Measurements from ENCODE around the gene HSF4. TPM values are rescaled to one million over a fixed set of nuclear protein-coding genes. Genes with fewer than 3 reads are reported as not detected.

The HSF4 gene
- polyA plus RNA-seq, 2 of the 4 experiments (the other 2 are of a cell fraction), result 8.3 to 15.3 TPM

DNA sequence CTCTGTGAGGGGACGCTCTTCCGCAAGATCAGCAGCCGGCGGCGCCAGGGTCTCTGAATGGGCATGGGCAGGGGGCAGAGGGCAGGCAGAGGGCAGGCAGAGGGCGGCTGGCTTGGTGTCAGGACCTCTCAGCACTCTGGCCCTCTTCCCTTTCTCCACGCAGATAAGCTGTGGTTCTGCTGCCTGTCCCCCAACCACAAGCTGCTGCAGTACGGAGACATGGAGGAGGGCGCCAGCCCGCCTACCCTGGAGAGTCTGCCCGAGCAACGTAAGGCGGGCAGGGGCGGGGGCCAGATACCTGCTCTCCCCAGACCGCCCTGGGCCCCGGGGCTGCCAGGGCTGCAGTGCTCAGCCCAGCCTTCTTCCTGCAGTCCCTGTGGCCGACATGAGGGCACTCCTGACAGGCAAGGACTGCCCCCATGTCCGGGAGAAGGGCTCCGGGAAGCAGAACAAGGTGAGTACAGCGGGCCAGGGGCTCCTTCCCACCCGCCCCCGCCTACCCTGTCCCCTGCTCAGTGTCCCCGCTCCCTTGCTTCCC lies 38.5 kb downstream of the HSF4 start:
- no peak for DNase-seq (ENCODE audit: low read depth in 1 of 2, low spot score in 1 of 2)
- H3K4me3 ChIP-seq, result no peak overlapping the region
- no peak for FAIRE-seq
- no peak overlapping the region for H3K27ac ChIP-seq
- ChIA-PET POLR2A (interaction anchor here (0.6 to 1.1 kb wide), 2 partner anchors 24 to 33 kb away, joined by 3 read pairs; partner anchors contain the start of gene TMEM208), CTCF (interaction anchor here (1.0 to 2.7 kb wide), 4 partner anchors 8 to 249 kb away, joined by 4 to 12 read pairs (median 6); no protein-coding TSS in a partner anchor)
- TF ChIP-seq CHD4 (IDR thresholded peaks at IDR 0.05; ENCODE audit: borderline replicate concordance) (no peak), JUN (IDR thresholded peaks at IDR 0.05) (no peak), EHF (CRISPR knock-in tag; IDR thresholded peaks at IDR 0.05) (no peak), SREBF2 (IDR thresholded peaks at IDR 0.05) (no peak), RAD21 (conservative IDR thresholded peaks at IDR 0.05 in 1 of 2, IDR thresholded peaks at IDR 0.05 in 1 of 2) (no peak), FOSB (CRISPR knock-in tag; IDR thresholded peaks at IDR 0.05) (no peak), ZSCAN20 (CRISPR knock-in tag; IDR thresholded peaks at IDR 0.05) (no peak), EP300 (IDR thresholded peaks at IDR 0.05) (no peak), MYC (IDR thresholded peaks at IDR 0.05; ENCODE audit: borderline replicate concordance, low read length) (no peak), TFCP2L1 (CRISPR knock-in tag; IDR thresholded peaks at IDR 0.05) (no peak), BHLHE40 (IDR thresholded peaks at IDR 0.05; ENCODE audit: low read depth, low read length) (no peak), FOSL2 (IDR thresholded peaks at IDR 0.05) (no peak), FOSL2 (CRISPR knock-in tag; IDR thresholded peaks at IDR 0.05) (no peak), NPAS2 (CRISPR knock-in tag; IDR thresholded peaks at IDR 0.05; ENCODE audit: borderline replicate concordance) (no peak), CEBPB (IDR thresholded peaks at IDR 0.05) (no peak), NFE2L2 (conservative IDR thresholded peaks at IDR 0.05; ENCODE audit: low read length) (no peak), KDM1A (IDR thresholded peaks at IDR 0.05; ENCODE audit: low read depth) (no peak)
- TF ChIP-seq, protein P1, sequence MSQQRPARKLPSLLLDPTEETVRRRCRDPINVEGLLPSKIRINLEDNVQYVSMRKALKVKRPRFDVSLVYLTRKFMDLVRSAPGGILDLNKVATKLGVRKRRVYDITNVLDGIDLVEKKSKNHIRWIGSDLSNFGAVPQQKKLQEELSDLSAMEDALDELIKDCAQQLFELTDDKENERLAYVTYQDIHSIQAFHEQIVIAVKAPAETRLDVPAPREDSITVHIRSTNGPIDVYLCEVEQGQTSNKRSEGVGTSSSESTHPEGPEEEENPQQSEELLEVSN (IDR thresholded peaks at IDR 0.05; ENCODE audit: borderline replicate concordance, low read depth), result no peak
- TF ChIP-seq, protein P2, sequence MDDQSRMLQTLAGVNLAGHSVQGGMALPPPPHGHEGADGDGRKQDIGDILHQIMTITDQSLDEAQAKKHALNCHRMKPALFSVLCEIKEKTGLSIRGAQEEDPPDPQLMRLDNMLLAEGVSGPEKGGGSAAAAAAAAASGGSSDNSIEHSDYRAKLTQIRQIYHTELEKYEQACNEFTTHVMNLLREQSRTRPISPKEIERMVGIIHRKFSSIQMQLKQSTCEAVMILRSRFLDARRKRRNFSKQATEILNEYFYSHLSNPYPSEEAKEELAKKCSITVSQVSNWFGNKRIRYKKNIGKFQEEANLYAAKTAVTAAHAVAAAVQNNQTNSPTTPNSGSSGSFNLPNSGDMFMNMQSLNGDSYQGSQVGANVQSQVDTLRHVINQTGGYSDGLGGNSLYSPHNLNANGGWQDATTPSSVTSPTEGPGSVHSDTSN (IDR thresholded peaks at IDR 0.05), result no peak
- 87% methylated on average over 13 of the region's 23 CpGs for WGBS (ENCODE audit: missing lambda C conversion rate)
- ATAC-seq, result no peak
- no peaks in the 10 kb centered on the region for H3K9me3 ChIP-seq
- no peak overlapping the region for H3K4me2 ChIP-seq
- peaks cover 23% of the 10 kb centered on the region for H3K4me1 ChIP-seq

DNA sequence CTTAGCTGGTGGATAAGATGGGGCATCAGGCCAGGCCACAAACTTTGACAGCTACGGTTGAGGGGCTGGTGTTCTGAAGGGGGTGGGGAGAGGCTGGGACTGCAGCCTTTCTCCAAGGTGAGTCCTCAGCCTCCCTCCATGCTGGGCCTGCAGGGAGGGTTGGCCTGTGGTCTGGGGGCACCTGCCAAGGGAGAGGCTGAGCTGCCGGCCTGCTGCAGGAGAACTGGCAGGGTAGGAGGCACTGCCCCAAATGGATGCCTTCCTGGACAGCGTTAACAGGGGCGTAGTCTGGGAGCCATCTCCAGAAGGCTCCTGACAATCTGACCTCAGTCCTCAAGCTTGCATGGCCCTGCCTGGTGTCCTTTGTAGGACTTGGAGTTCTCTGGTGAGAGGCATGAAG lies 39.5 kb downstream of the HSF4 start:
- Histone ChIP-seq H3K27ac (no peak overlapping the region), H3K9me3 (no peaks in the 10 kb centered on the region), H3K4me2 (no peak overlapping the region), H3K4me3 (no peak overlapping the region), H3K4me1 (peaks cover 20% of the 10 kb centered on the region)
- CTCF ChIA-PET, result interaction anchor here (1.3 to 2.0 kb wide), 3 partner anchors 9 to 13 kb away, joined by 4 to 7 read pairs (median 4); no protein-coding TSS in a partner anchor
- DNase-seq (ENCODE audit: low read depth in 1 of 2, low spot score in 1 of 2) (no peak), ATAC-seq (no peak), FAIRE-seq (no peak)
- 100% methylated on average over 1 of the region's 4 CpGs for WGBS (ENCODE audit: missing lambda C conversion rate)
- POLR2A ChIA-PET, result no interaction called here
- TF ChIP-seq POLR2A (IDR thresholded peaks at IDR 0.05; ENCODE audit: low read length), result no peak
- no peak for TF ChIP-seq MAFK (IDR thresholded peaks at IDR 0.05; ENCODE audit: partially characterized antibody)
- no peak for TF ChIP-seq CHD2 (IDR thresholded peaks at IDR 0.05; ENCODE audit: low read length, partially characterized antibody)
- TF ChIP-seq ZNF302 (CRISPR knock-in tag; IDR thresholded peaks at IDR 0.05), result no peak
- TF ChIP-seq BHLHE40 (IDR thresholded peaks at IDR 0.05; ENCODE audit: low read depth, low read length), result no peak
- no peak for TF ChIP-seq ZC3H11A (IDR thresholded peaks at IDR 0.05)
- TF ChIP-seq, protein P3, sequence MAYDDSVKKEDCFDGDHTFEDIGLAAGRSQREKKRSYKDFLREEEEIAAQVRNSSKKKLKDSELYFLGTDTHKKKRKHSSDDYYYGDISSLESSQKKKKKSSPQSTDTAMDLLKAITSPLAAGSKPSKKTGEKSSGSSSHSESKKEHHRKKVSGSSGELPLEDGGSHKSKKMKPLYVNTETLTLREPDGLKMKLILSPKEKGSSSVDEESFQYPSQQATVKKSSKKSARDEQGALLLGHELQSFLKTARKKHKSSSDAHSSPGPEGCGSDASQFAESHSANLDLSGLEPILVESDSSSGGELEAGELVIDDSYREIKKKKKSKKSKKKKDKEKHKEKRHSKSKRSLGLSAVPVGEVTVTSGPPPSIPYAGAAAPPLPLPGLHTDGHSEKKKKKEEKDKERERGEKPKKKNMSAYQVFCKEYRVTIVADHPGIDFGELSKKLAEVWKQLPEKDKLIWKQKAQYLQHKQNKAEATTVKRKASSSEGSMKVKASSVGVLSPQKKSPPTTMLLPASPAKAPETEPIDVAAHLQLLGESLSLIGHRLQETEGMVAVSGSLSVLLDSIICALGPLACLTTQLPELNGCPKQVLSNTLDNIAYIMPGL (CRISPR knock-in tag; IDR thresholded peaks at IDR 0.05; ENCODE audit: borderline replicate concordance), result no peak
- TF ChIP-seq, protein P4, sequence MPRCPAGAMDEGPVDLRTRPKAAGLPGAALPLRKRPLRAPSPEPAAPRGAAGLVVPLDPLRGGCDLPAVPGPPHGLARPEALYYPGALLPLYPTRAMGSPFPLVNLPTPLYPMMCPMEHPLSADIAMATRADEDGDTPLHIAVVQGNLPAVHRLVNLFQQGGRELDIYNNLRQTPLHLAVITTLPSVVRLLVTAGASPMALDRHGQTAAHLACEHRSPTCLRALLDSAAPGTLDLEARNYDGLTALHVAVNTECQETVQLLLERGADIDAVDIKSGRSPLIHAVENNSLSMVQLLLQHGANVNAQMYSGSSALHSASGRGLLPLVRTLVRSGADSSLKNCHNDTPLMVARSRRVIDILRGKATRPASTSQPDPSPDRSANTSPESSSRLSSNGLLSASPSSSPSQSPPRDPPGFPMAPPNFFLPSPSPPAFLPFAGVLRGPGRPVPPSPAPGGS (IDR thresholded peaks at IDR 0.05), result no peak
- no peak for TF ChIP-seq TFCP2L1 (CRISPR knock-in tag; IDR thresholded peaks at IDR 0.05)
- TF ChIP-seq, protein P5, sequence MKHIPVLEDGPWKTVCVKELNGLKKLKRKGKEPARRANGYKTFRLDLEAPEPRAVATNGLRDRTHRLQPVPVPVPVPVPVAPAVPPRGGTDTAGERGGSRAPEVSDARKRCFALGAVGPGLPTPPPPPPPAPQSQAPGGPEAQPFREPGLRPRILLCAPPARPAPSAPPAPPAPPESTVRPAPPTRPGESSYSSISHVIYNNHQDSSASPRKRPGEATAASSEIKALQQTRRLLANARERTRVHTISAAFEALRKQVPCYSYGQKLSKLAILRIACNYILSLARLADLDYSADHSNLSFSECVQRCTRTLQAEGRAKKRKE (CRISPR knock-in tag; IDR thresholded peaks at IDR 0.05; ENCODE audit: low read depth), result no peak
- TF ChIP-seq FOSB (CRISPR knock-in tag; IDR thresholded peaks at IDR 0.05), result no peak
- no peak for TF ChIP-seq SMC3 (IDR thresholded peaks at IDR 0.05)
- no peak for TF ChIP-seq ESRRA (IDR thresholded peaks at IDR 0.05; ENCODE audit: borderline replicate concordance, low read length)
- no peak for TF ChIP-seq CTCF (IDR thresholded peaks at IDR 0.05)
- TF ChIP-seq, protein P6, sequence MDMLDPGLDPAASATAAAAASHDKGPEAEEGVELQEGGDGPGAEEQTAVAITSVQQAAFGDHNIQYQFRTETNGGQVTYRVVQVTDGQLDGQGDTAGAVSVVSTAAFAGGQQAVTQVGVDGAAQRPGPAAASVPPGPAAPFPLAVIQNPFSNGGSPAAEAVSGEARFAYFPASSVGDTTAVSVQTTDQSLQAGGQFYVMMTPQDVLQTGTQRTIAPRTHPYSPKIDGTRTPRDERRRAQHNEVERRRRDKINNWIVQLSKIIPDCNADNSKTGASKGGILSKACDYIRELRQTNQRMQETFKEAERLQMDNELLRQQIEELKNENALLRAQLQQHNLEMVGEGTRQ (IDR thresholded peaks at IDR 0.05), result no peak
